AG20443 (cell line): ENCODE measurements around the gene APEX1.

ENCODE experiments used
- DNase-seq: peaks from one replicate; pipeline ENCODE4 v3.0.0; 2012; ENCODE audit warnings: low spot score, mixed read lengths

Gene APEX1

DNA sequence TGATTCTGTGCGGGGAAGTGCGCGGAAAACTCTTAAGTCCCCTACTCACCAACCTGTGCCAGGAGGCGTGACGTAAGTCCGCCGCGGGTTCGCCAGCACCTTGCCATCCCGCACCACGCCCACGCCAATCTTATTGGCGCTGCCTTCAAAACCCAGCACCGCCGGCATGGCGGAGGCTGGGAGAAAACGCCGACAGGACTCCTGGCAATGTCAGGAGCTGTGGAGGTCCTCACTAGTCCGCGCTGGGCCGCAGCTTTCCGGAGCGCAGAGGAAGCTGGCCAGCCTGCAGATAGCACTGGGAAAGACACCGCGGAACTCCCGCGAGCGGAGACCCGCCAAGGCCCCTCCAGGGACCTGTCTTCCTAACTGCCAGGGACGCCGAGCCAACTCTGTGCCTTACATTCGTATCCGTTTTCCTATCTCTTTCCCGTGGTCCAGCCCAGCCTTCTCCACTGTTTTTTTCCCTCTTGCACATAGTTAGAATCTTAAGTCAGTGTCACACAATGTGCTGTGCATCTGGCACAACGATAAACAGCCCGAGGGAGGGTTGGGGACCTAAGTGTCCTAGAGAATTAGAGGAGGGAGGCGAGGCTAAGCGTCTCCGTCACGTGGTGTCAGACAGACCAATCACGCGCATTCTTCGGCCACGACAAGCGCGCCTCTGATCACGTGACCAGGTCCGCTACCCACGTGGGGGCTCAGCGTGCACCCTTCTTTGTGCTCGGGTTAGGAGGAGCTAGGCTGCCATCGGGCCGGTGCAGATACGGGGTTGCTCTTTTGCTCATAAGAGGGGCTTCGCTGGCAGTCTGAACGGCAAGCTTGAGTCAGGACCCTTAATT is at the start of gene APEX1, which contains the start of gene OSGEP:
TSS of gene APEX1 (plus strand) at position 711 of the 839 bp plus-strand sequence. CDS start 420 bp downstream, outside the sequence.
TSS of gene OSGEP (minus strand) at position 297 of the 839 bp plus-strand sequence. CDS start at position 168, 129 bp downstream.
- peak; percentile 97 for DNase-seq

- peak; percentile 53 for DNase-seq
Measured at GRCh38 chr14:20409226-20409625, 45.8 kb upstream of the APEX1 start.

DNA sequence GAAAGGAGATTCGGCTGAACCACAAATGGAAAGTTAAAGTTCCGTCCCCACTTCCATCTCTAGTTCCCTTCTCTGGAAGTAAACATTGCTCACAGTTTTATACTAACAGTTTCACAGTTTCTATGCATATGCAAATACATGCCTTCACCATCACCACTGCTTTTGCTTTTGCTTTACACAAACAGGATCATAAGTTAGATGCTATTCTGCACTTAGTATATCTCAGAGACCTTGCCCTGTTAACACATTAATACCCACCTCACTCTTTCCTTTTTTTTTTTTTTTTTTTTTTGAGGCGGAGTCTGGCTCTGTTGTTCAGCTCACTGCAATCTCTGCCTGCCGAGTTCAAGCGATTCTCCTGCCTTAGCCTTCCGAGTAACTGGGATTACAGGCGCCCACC is 42.6 kb upstream of the APEX1 start:
- no peak for DNase-seq

DNA sequence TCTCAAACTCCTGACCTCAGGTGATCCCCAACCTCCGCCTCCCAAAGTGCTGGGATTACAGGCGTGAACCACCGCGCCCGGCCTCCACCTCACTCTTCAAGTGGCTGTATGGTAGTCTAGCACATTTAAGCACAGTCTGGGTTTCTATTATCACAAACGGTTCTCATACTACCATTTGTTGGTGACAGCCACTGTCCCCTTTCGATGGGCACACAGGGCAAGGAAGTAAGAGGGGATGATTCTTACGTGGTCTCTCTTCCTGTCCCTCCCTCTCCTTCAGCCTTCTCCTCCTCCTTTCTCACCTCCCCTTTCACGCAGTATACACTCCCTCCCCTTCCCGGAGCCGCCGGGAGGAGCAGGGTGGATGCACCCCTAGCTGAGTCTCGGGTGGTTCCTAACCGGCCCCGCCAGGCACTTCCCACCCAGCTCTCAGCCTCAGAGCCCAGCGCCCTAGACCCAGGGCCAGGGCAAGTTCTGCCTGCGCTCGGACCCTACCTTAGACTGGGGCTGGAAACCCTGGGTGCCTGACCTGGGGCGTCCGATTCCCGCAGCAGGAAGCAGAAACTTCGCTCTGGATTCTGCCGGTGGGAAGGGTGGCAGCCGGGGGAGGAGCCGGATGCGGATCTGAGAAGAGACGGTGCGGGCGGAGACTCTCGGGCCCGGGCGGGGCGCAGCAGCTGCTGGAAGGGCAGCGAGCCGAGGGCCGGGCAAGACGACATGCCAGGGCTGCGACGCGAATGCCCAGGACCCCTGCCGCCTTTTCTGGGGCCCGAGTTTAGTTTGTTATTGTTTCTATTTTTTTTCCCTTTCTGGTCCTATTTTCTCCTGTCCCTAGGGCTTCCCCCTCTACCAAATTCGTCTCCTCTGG is 41.9 kb upstream of the APEX1 start, which contains the start of gene TEP1:
TSS of gene TEP1 (minus strand) at position 626 of the 868 bp plus-strand sequence. CDS start 5,062 bp downstream, outside the sequence.
- DNase-seq: peak; percentile 95

DNA sequence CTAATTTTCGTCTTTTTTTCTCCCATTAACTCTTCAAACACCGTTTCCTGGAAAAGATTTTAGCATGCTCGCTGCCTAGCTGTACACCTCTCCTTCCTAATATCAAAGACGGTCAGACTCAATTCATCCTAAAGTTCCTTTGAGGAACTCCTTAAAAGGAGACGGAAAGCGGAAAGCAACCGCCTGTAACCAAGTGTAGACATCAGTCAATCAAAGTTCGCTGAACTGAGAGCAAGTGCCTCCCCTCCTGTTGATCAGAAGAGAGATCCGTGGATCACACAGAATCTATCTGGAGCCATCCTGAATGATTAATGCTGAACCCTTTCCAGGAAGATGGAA is 41.3 kb upstream of the APEX1 start:
- no peak for DNase-seq

DNA sequence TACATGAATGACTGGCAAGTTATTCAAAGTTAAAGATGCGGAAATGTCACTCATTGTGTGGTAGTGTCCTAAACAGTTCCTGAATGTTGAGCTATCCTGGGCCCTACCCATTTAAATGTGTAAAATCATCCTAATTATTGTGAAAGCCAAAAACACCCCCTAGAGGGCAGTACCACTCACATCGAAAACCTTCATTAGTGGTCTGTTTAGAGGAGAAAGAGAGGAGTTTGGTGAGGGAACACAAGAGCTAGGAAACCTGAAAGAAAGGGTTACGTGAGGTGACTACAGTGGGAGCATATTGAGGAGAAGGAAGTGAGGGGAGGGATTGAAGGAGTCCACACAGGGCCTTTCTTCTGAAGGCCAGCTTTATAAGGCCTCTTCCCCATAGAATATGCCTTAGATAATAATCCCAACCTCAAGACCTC is 39.2 kb upstream of the APEX1 start:
- peak; percentile 55 for DNase-seq

DNA sequence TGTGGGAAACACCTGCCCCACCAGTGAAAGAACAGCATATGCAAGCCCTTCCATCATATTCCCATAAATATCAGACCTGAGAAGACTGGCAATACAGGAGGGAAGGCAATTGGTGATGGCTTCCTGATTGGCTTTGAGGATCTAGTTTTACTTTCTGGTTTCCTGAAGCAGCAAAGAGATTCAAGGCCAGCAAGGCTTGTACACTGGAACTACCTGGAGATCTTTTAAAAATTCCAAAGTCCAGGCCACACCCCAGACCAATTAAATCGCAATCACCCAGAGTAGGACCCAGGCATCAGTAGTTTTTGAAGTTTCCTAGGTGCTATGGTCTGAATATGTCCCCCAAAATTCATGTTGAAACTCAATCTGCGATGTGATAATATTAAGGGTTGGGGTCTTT is 38.8 kb upstream of the APEX1 start:
- DNase-seq: no peak

DNA sequence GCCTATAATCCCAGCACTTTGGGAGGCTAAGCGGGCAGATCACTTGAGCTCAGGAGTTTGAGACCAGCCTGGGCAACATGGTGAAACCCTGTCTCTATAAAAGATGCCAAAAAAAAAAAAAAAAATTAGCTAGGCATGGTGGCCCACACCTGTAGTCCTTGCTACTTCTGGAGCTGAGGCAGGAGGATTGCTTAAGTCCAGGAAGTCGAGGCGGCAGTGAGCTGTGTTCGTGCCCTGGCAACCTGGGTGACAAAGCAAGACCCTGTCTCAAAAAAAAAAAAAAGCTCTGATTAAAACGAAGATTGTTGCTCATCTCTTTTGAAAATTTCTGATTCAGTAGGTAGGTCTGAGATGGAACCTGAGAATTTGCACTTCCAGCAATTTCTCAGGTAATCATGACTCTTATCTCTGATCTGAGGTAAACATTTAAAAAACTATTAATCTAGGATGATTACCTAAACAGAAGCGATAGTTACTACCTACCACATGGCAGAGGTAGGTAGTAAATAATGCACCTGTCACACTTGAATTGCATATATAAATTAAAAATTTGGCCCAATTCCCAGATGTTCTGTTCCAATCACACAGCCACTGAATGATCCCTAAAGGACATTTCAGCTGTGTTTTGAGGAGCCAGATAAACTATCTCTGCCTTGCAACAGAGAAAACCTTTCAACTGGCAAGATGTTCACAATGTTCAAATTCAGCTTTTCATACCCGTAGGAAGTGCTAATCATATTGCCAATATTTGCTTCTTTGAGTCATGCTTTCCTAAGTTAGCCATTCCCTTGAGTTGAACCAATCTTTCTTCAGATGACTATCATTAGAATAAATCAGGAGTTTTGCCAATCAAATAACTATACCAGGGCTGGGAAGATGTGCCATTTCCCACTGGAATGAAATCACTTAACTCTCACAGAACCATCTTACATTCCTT is 37.5 kb upstream of the APEX1 start:
- no peak for DNase-seq

GRCh38 chr14:20418501-20418909 is 36.5 kb upstream of the APEX1 start:
- no peak for DNase-seq

- no peak for DNase-seq
Measured at GRCh38 chr14:20419419-20419818, 35.6 kb upstream of the APEX1 start.

GRCh38 chr14:20421267-20421666 is 33.8 kb upstream of the APEX1 start:
- no peak for DNase-seq

DNA sequence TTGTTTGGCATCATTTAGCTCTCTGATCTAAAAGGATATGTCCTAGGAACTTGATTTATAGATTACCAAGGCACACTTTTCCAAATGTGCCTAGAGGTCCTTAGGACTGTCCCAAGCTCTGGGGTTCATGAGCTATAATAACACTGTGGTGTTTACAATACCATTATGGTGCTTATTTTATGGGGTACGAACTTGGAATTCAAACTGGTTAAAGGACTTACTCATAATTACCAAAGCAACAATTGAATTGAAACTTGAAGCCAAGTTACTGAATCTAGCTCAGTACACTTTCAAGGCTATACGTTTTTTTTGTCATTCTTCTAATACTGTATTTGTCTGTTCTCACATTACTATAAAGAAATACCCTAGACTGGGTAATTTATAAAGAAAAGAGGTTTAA is 32.1 kb upstream of the APEX1 start:
- no peak for DNase-seq

DNA sequence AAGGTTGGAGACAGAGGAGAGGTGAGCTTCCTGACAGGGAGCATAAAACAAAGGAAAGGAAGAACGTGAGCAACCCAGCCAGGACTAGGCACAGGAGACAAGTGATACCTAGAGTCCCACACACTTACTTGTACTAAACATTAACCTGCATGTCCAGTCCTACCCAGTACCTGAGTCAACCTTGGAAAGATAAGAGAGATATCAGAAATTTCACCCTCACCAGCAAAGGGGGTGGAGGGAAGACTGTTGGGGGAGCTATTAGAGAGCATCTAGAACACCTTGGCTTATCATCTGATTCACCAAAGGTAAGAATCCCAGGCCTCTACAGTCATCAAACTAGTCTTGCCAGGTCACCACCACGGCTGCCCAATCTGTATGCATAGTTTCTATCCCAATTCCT is 30.2 kb upstream of the APEX1 start:
- no peak for DNase-seq

- DNase-seq: peak; percentile 75
Measured at GRCh38 chr14:20427231-20428009, 27.6 kb upstream of the APEX1 start.

DNA sequence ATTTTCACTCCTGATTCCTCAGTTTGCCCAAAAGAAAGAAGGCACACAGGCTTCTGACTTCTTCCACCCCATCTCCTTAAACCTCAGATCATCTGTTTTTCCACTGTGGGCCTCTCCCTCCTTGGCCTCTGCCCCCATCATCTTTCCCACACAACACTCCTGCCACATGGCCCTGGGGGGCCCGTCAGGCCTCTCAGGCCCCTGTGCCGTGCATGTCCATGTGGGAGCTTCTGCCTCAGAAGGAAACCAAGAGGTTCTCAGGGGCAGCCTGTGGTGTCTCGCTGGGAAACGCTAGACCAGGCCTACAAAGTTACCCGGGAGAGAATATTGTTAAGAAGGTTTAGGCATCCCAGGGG is 27.0 kb upstream of the APEX1 start:
- no peak for DNase-seq

- no peak for DNase-seq
Measured at GRCh38 chr14:20428802-20429201, 26.2 kb upstream of the APEX1 start.

GRCh38 chr14:20429801-20430669 is 25.0 kb upstream of the APEX1 start:
- DNase-seq: no peak

GRCh38 chr14:20434701-20435581 is 20.1 kb upstream of the APEX1 start:
- peak; percentile 29 for DNase-seq
